Measurements from ENCODE around the gene GRID2. TPM values are rescaled to one million over a fixed set of nuclear protein-coding genes. Genes with fewer than 3 reads are reported as not detected.

Gene GRID2
- total RNA-seq, 1 donor from 2014 or later, result not detected

- Mint-ChIP-seq H3K27me3 (ENCODE audit: unreplicated experiment) (peaks cover 28% of the 10 kb centered on the region), H3K36me3 (ENCODE audit: unreplicated experiment) (no peaks in the 10 kb centered on the region), H3K9me3 (ENCODE audit: unreplicated experiment) (no peaks in the 10 kb centered on the region), H3K4me1 (ENCODE audit: unreplicated experiment) (no peaks in the 10 kb centered on the region), H3K27ac (ENCODE audit: unreplicated experiment) (no peak overlapping the region), H3K4me3 (ENCODE audit: unreplicated experiment) (no peak overlapping the region)
- TF ChIP-seq, protein P1, sequence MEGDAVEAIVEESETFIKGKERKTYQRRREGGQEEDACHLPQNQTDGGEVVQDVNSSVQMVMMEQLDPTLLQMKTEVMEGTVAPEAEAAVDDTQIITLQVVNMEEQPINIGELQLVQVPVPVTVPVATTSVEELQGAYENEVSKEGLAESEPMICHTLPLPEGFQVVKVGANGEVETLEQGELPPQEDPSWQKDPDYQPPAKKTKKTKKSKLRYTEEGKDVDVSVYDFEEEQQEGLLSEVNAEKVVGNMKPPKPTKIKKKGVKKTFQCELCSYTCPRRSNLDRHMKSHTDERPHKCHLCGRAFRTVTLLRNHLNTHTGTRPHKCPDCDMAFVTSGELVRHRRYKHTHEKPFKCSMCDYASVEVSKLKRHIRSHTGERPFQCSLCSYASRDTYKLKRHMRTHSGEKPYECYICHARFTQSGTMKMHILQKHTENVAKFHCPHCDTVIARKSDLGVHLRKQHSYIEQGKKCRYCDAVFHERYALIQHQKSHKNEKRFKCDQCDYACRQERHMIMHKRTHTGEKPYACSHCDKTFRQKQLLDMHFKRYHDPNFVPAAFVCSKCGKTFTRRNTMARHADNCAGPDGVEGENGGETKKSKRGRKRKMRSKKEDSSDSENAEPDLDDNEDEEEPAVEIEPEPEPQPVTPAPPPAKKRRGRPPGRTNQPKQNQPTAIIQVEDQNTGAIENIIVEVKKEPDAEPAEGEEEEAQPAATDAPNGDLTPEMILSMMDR (IDR thresholded peaks at IDR 0.05), result no peak
- DNase-seq (ENCODE audit: extremely low spot score, unreplicated experiment), result no peak
Measured at GRCh38 chr4:93568758-93569157, 1265.0 kb downstream of the GRID2 start.

- no peak overlapping the region for H3K4me3 Mint-ChIP-seq (ENCODE audit: unreplicated experiment)
- H3K27ac Mint-ChIP-seq (ENCODE audit: unreplicated experiment), result no peak overlapping the region
- no peaks in the 10 kb centered on the region for H3K9me3 Mint-ChIP-seq (ENCODE audit: unreplicated experiment)
- TF ChIP-seq, protein P1 (IDR thresholded peaks at IDR 0.05), result no peak
- H3K27me3 Mint-ChIP-seq (ENCODE audit: unreplicated experiment), result peaks cover 25% of the 10 kb centered on the region
- no peak for DNase-seq (ENCODE audit: extremely low spot score, unreplicated experiment)
- H3K4me1 Mint-ChIP-seq (ENCODE audit: unreplicated experiment), result no peaks in the 10 kb centered on the region
- no peaks in the 10 kb centered on the region for H3K36me3 Mint-ChIP-seq (ENCODE audit: unreplicated experiment)
Measured at GRCh38 chr4:93573285-93573684, 1269.5 kb downstream of the GRID2 start.

- Mint-ChIP-seq H3K36me3 (ENCODE audit: unreplicated experiment) (no peaks in the 10 kb centered on the region), H3K4me3 (ENCODE audit: unreplicated experiment) (no peak overlapping the region), H3K27ac (ENCODE audit: unreplicated experiment) (no peak overlapping the region), H3K9me3 (ENCODE audit: unreplicated experiment) (no peaks in the 10 kb centered on the region), H3K27me3 (ENCODE audit: unreplicated experiment) (peaks cover 8% of the 10 kb centered on the region), H3K4me1 (ENCODE audit: unreplicated experiment) (no peaks in the 10 kb centered on the region)
- no peak for DNase-seq (ENCODE audit: extremely low spot score, unreplicated experiment)
- TF ChIP-seq, protein P1 (IDR thresholded peaks at IDR 0.05), result no peak
Measured at GRCh38 chr4:93578942-93579341, 1275.2 kb downstream of the GRID2 start.

- no peak for DNase-seq (ENCODE audit: extremely low spot score, unreplicated experiment)
- H3K9me3 Mint-ChIP-seq (ENCODE audit: unreplicated experiment), result peaks cover 13% of the 10 kb centered on the region
- no peak overlapping the region for H3K27ac Mint-ChIP-seq (ENCODE audit: unreplicated experiment)
- H3K4me3 Mint-ChIP-seq (ENCODE audit: unreplicated experiment), result no peak overlapping the region
- no peaks in the 10 kb centered on the region for H3K36me3 Mint-ChIP-seq (ENCODE audit: unreplicated experiment)
- H3K27me3 Mint-ChIP-seq (ENCODE audit: unreplicated experiment), result no peaks in the 10 kb centered on the region
- TF ChIP-seq, protein P1 (IDR thresholded peaks at IDR 0.05), result no peak
- H3K4me1 Mint-ChIP-seq (ENCODE audit: unreplicated experiment), result no peaks in the 10 kb centered on the region
Measured at GRCh38 chr4:93605163-93605562, 1301.4 kb downstream of the GRID2 start.

GRCh38 chr4:93617606-93618005 lies 1313.8 kb downstream of the GRID2 start:
- no peak overlapping the region for H3K27ac Mint-ChIP-seq (ENCODE audit: unreplicated experiment)
- DNase-seq (ENCODE audit: extremely low spot score, unreplicated experiment), result no peak
- H3K4me1 Mint-ChIP-seq (ENCODE audit: unreplicated experiment), result no peaks in the 10 kb centered on the region
- no peak overlapping the region for H3K4me3 Mint-ChIP-seq (ENCODE audit: unreplicated experiment)
- no peaks in the 10 kb centered on the region for H3K9me3 Mint-ChIP-seq (ENCODE audit: unreplicated experiment)
- peaks cover 4% of the 10 kb centered on the region for H3K27me3 Mint-ChIP-seq (ENCODE audit: unreplicated experiment)
- TF ChIP-seq, protein P1 (IDR thresholded peaks at IDR 0.05), result no peak
- no peaks in the 10 kb centered on the region for H3K36me3 Mint-ChIP-seq (ENCODE audit: unreplicated experiment)
